Progenitor cell of endocrine pancreas (in vitro differentiated cells): ENCODE data around the gene PXN. TPM values are rescaled to one million over a fixed set of nuclear protein-coding genes. Genes with fewer than 3 reads are reported as not detected.

Experiments used
- DNase-seq: peaks from one replicate; pipeline ENCODE4 v3.0.0; 2021; ENCODE audit warnings: low spot score; ENCODE audit not compliant: unreplicated experiment
- H3K27ac Mint-ChIP-seq: 2 replicates; pipeline ENCODE4 v1.8.0; 2021; ENCODE audit warnings: mild to moderate bottlenecking, moderate library complexity, mixed read lengths
- H3K27me3 Mint-ChIP-seq: 2 replicates; pipeline ENCODE4 v1.8.0; 2021; ENCODE audit warnings: mixed read lengths
- H3K36me3 Mint-ChIP-seq: 2 replicates; pipeline ENCODE4 v1.8.0; 2022; ENCODE audit warnings: mixed read lengths; ENCODE audit not compliant: insufficient read depth
- H3K4me1 Mint-ChIP-seq: 2 replicates; pipeline ENCODE4 v1.8.0; 2021; ENCODE audit warnings: low read depth, mixed read lengths
- H3K4me3 Mint-ChIP-seq: 2 replicates; pipeline ENCODE4 v1.8.0; 2021; ENCODE audit warnings: low read depth, mild to moderate bottlenecking, moderate library complexity, mixed read lengths
- H3K9me3 Mint-ChIP-seq: 2 replicates; pipeline ENCODE4 v1.8.0; 2021; ENCODE audit warnings: low read depth, mixed read lengths
- total RNA-seq: library from RNA; stranded (reverse); gene quantifications from 2 replicates; pipeline ENCODE4 v1.2.1, GENCODE V29; 2021
- TF ChIP-seq, protein P1 (sequence below): fragments of 200-600 bp; sonication (generic); IDR thresholded peaks from one replicate; pipeline ENCODE4 v1.5.0; 2021; ENCODE audit warnings: antibody characterized with exemption, mild to moderate bottlenecking; ENCODE audit not compliant: unreplicated experiment

Gene PXN
- total RNA-seq, 1 donor from 2014 or later, result 71.4 TPM

- no peak for DNase-seq
- peaks cover 16% of the 10 kb centered on the region for H3K36me3 Mint-ChIP-seq
- no peaks in the 10 kb centered on the region for H3K9me3 Mint-ChIP-seq
- H3K27ac Mint-ChIP-seq, result no peak overlapping the region
- no peak overlapping the region for H3K4me3 Mint-ChIP-seq
- TF ChIP-seq, protein P1, sequence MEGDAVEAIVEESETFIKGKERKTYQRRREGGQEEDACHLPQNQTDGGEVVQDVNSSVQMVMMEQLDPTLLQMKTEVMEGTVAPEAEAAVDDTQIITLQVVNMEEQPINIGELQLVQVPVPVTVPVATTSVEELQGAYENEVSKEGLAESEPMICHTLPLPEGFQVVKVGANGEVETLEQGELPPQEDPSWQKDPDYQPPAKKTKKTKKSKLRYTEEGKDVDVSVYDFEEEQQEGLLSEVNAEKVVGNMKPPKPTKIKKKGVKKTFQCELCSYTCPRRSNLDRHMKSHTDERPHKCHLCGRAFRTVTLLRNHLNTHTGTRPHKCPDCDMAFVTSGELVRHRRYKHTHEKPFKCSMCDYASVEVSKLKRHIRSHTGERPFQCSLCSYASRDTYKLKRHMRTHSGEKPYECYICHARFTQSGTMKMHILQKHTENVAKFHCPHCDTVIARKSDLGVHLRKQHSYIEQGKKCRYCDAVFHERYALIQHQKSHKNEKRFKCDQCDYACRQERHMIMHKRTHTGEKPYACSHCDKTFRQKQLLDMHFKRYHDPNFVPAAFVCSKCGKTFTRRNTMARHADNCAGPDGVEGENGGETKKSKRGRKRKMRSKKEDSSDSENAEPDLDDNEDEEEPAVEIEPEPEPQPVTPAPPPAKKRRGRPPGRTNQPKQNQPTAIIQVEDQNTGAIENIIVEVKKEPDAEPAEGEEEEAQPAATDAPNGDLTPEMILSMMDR, result no peak
- no peaks in the 10 kb centered on the region for H3K27me3 Mint-ChIP-seq
- no peaks in the 10 kb centered on the region for H3K4me1 Mint-ChIP-seq
Observed at GRCh38 chr12:120167529-120168095, 97.9 kb downstream of the PXN start.

DNA sequence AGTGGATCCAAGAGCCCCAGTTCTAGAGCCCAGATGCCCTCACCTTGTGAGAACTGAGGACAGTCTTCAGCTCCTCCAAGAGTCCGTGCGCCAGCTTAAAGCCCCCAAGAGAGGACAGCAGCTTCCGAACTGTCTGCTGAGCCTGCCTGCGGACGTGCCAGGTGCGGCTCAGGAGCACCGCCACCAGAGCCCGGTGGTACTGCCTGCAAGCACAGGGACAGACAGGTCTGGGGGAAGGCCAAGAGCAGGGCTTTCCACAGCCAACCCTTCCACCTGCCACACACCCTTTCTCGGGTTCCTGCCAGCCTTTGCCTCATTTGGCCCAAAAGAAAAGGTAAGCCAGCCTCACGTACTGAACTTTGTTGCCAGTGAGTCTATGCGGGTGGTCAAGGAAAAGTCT lies 101.2 kb downstream of the PXN start:
- TF ChIP-seq, protein P1, result no peak
- H3K27me3 Mint-ChIP-seq, result no peaks in the 10 kb centered on the region
- no peaks in the 10 kb centered on the region for H3K4me1 Mint-ChIP-seq
- H3K36me3 Mint-ChIP-seq, result peaks cover 21% of the 10 kb centered on the region
- H3K4me3 Mint-ChIP-seq, result no peak overlapping the region
- DNase-seq, result no peak
- H3K9me3 Mint-ChIP-seq, result no peaks in the 10 kb centered on the region
- H3K27ac Mint-ChIP-seq, result no peak overlapping the region

DNA sequence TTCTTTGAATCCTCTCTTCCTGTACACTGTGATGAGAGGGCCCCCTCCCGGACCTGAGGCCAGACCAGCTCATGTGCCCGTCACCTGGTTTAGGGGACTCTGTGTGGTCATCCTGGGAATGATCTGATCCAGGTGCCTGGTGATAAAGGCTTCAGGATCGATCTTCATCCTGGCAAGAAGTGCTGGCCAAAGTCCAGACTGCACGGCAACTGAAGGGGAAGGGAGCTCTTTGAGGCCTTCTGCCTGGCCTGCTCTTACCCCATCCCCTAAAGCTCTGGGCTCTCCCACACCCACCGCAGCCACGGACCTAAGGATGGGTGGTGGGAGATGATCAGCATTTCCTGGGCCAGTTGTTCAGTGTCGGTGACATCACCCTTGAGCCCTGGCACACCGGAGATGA lies 102.8 kb downstream of the PXN start:
- Mint-ChIP-seq H3K36me3 (peaks cover 19% of the 10 kb centered on the region), H3K9me3 (no peaks in the 10 kb centered on the region), H3K4me3 (no peak overlapping the region), H3K27me3 (no peaks in the 10 kb centered on the region), H3K4me1 (no peaks in the 10 kb centered on the region), H3K27ac (no peak overlapping the region)
- TF ChIP-seq, protein P1, result no peak
- DNase-seq, result no peak

DNA sequence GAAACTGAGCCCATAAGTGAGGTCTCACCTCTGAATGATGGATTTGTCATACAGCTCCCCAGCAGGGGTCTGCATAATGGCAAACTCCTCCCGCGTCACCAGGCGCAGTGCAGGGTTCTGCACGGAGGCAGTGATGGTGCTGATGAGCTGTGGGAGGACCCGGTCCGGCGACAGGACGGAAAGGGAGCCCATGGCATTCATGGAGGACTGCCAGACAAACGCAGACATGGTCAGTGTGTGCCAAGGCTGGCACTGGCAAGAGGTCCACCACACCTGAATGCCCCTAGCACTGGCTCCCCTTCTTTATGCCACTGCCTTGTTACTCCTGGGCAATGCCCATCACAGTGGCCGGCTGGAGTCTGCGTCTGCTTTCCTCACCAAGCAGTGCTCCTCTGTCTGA lies 103.7 kb downstream of the PXN start:
- no peak for DNase-seq
- peaks cover 23% of the 10 kb centered on the region for H3K36me3 Mint-ChIP-seq

More for the DNA sequence above, 103.7 kb downstream of the PXN start:
- Mint-ChIP-seq H3K27me3 (no peaks in the 10 kb centered on the region), H3K9me3 (no peaks in the 10 kb centered on the region), H3K4me3 (no peak overlapping the region), H3K27ac (no peak overlapping the region), H3K4me1 (no peaks in the 10 kb centered on the region)
- TF ChIP-seq, protein P1, result no peak

Other genes starting within 250 kb of the PXN start
- 36.7 and 38.1 TPM in 2 replicates for gene RAB35, start 149.0 kb downstream of the PXN start, total RNA-seq
- 117 and 131 TPM in 2 replicates for gene GCN1, start 71.0 kb downstream of the PXN start, total RNA-seq
- gene RPLP0, start 64.6 kb downstream of the PXN start, total RNA-seq, result 2,127 and 2,195 TPM in 2 replicates
- gene RNU4-2, start 26.2 kb upstream of the PXN start, total RNA-seq, result 8,238 and 8,322 TPM in 2 replicates
- gene RNU4-1, start 27.5 kb upstream of the PXN start, total RNA-seq, result 6,474 and 7,038 TPM in 2 replicates
- 4.5 and 4.9 TPM in 2 replicates for gene SIRT4, start 36.6 kb upstream of the PXN start, total RNA-seq
- gene PLA2G1B, start 62.0 kb upstream of the PXN start, total RNA-seq, result 0.60 TPM in 1 of 2 replicates, not detected in the other
- 122 and 127 TPM in 2 replicates for gene MSI1, start 103.4 kb upstream of the PXN start, total RNA-seq
- gene COX6A1, start 172.4 kb upstream of the PXN start, total RNA-seq, result 318 and 343 TPM in 2 replicates
- gene TRIAP1, start 180.7 kb upstream of the PXN start, total RNA-seq, result 32.4 and 33.5 TPM in 2 replicates
- 28.0 and 30.9 TPM in 2 replicates for gene GATC, start 180.7 kb upstream of the PXN start, total RNA-seq
- gene SRSF9, start 204.0 kb upstream of the PXN start, total RNA-seq, result 282 and 286 TPM in 2 replicates
- gene DYNLL1, start 230.4 kb upstream of the PXN start, total RNA-seq, result 356 and 386 TPM in 2 replicates